GM12801 (cell line): ENCODE data around the gene PBRM1.

ENCODE experiments used
- TF ChIP-seq, protein P1 (sequence below): IDR thresholded peaks from one replicate; pipeline ENCODE4 v1.5.1; 2011; ENCODE audit warnings: control low read depth; ENCODE audit not compliant: insufficient read length; ENCODE audit errors: extremely low read depth

PBRM1 gene

DNA sequence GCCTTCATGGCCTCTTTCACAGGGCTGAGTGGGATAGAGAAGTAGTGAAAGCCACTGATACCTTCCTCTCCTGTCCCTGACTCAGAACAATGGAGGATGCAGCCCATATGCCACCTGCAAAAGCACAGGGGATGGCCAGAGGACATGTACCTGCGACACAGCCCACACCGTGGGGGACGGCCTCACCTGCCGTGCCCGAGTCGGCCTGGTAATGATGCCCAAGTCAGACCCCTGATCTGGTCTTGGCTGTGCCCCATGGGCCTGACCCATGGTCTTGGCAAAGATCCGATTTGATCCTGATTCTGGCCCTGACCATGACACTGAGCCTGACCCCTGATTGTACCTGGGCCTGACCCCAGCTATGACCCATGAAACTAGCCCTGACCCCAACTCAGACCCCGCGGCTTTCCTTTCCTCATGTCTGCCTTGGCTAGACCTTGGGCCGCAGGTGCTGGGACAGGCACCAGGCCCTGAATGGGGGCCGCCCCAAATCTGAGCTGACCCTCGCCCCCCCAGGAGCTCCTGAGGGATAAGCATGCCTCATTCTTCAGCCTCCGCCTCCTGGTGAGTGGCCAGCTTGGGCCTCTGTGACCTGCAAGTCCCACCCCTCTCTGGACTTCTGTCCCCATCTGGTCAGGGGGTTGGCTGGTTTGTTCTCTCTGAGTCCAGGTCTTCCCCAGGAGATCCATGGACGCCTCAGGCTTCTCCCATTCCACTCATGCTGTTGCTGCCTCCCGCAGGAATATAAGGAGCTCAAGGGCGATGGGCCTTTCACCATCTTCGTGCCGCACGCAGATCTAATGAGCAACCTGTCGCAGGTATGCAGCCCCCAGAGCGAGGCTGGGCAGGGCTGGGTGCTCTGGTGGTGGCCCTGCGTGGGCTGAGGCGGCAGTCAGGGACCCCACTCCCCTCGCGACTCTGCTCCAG, 167.7 kb downstream of the PBRM1 start:
- TF ChIP-seq, protein P1, sequence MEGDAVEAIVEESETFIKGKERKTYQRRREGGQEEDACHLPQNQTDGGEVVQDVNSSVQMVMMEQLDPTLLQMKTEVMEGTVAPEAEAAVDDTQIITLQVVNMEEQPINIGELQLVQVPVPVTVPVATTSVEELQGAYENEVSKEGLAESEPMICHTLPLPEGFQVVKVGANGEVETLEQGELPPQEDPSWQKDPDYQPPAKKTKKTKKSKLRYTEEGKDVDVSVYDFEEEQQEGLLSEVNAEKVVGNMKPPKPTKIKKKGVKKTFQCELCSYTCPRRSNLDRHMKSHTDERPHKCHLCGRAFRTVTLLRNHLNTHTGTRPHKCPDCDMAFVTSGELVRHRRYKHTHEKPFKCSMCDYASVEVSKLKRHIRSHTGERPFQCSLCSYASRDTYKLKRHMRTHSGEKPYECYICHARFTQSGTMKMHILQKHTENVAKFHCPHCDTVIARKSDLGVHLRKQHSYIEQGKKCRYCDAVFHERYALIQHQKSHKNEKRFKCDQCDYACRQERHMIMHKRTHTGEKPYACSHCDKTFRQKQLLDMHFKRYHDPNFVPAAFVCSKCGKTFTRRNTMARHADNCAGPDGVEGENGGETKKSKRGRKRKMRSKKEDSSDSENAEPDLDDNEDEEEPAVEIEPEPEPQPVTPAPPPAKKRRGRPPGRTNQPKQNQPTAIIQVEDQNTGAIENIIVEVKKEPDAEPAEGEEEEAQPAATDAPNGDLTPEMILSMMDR, result no peak

DNA sequence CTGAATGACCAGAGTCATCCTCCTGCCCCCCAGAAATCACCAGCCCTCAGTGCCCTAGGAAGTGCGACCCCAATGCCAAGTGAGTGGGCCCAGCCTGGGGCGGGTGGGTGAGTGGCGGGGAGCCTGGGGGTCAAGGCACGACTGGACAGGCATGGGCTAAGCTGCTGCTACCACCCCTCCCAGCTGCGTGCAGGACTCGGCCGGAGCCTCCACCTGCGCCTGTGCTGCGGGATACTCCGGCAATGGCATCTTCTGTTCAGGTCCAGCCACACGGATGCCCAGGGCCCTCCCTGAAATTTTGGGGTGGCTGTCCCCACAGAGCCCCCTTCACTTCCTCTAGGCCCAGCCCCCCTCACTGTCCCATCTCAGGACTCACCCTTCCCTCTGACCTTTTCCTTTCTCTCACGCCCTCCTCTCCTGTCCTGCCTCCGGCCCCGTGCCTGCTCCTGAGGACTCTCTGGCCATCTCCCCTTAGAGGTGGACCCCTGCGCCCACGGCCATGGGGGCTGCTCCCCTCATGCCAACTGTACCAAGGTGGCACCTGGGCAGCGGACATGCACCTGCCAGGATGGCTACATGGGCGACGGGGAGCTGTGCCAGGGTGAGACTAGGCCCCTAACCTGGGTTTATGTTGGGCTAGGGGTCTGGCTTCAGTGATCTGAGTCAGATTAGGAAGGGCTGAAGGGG, 169.1 kb downstream of the PBRM1 start:
- TF ChIP-seq, protein P1, result no peak

GRCh38 chr3:52515192-52515591, 170.5 kb downstream of the PBRM1 start:
- TF ChIP-seq, protein P1, result no peak

- TF ChIP-seq, protein P1, result no peak
Measured at GRCh38 chr3:52514576-52514975, 171.1 kb downstream of the PBRM1 start.

- TF ChIP-seq, protein P1, result no peak
Measured at GRCh38 chr3:52513281-52513680, 172.4 kb downstream of the PBRM1 start.

DNA sequence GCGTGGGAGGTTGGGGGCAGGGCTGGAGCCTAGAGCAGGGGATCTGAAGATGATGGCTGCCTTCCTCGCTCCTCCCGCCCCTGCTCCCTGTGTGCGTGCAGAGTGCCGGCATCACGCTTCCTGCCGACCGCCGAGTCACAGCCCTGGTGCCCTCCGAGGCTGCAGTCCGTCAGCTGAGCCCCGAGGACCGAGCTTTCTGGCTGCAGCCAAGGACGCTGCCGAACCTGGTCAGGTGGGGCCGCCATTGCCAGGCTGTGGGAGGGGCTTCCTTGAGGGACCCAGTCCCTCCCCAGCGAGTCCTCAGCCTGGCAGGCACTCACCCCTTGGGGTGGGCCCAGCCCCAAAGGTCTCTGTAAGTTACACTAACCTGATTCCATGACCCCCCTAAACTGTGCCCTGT, 173.0 kb downstream of the PBRM1 start:
- TF ChIP-seq, protein P1, result no peak

- TF ChIP-seq, protein P1, result no peak
Measured at GRCh38 chr3:52512105-52512504, 173.6 kb downstream of the PBRM1 start.
